Measurements from ENCODE around the gene UQCC5.

Gene UQCC5

GRCh38 chr3:52574056-52574965 is 37.9 kb downstream of the UQCC5 start:
- no peak for DNase-seq

All from CD4-positive, alpha-beta T cell treated with Interleukin-12 subunit alpha and Interleukin-12 subunit beta, for 1 hour (primary cell).